GM21526 (cell line): ENCODE measurements around the gene ITGB7.
"Not testable (repeated sequence)": the region's sequence is repeated elsewhere in the genome, so short reads cannot be mapped to it uniquely, and the experiment has no call there.

Source experiments
- ATAC-seq: cut with Tn5 transposase; IDR thresholded peaks from one replicate; pipeline ENCODE4 v1.9.1; 2021; ENCODE audit warnings: moderate library complexity; ENCODE audit not compliant: unreplicated experiment, low FRiP score

The ITGB7 gene

DNA sequence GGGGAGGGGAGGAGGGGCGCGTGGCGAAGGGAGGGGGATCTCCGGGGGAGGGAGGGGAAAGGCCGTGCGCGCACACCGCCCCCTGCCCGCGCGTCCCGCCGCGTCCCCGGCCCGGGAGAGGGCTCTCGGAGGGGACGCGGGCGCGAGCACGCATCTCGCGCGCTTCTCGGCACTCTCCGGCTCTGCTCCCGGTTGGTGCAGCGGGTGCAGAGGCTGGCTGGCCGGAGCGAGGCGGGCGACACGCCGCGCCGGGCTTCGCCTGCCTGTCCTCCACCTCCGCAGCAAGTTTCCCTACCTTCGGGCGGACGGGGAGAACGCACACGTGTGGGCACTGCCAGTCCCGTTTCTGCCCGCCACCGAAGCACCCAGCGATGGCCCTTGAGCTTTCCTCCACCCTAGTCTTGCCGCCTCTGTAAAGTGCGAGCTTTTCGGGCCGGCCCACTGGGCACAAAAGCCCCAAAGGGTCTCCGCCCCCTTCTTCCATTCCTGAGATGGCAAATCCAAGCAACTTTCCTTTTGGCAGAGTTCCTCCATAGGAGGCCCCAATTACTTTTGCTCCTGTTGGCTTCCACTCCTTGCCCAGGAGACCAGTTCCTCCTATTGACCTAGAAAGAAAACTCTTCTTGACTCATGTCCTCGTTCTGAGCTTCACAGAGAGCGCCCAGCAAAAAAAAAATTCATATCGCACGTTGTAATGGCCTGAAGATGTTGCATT lies 26.0 kb downstream of the ITGB7 start:
- peak; percentile 34 for ATAC-seq

DNA sequence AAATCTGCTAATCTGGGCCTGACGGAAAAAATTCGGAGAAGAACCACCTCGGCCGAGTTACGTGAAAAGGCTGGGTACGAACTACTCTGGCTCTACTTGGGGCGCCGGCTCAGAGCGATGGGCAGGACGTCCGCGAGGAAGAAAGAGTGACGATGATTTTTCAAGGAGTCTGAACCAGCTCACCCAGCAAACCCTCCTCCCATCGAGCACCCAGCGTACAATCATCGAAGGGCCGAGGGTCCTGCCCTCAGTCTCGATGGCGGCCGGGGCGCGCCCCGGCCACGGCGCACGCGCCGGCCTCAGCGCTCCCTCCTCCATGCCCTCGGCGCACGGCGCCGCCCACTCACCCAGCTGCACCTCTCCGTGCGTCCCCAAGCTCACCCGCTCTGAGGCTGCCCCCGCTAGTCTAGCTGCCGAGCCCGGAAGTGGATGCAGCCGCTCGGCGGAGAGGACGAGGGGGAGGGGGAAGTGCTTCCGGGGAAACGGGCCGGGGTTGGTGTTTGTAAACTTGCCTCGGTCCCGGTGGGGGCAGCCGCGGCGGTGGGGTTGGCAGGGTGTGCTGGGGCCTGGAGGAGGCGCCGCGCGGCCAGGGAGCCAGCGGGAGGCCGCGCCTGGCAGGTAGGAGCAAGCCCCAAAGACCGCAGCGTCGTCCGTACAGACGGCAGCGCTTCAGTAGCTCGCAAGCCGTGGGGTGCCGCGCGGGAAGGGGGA lies 26.7 kb downstream of the ITGB7 start, which contains the start of the genes CSAD and ZNF740:
Gene CSAD, minus strand, starts transcription at position 706 of the 711 bp plus-strand sequence. CDS start 7,455 bp downstream, outside the sequence.
Gene ZNF740, plus strand, starts transcription at position 503 of the 711 bp plus-strand sequence. CDS start 1,262 bp downstream, outside the sequence.
- peak; percentile 87 for ATAC-seq

DNA sequence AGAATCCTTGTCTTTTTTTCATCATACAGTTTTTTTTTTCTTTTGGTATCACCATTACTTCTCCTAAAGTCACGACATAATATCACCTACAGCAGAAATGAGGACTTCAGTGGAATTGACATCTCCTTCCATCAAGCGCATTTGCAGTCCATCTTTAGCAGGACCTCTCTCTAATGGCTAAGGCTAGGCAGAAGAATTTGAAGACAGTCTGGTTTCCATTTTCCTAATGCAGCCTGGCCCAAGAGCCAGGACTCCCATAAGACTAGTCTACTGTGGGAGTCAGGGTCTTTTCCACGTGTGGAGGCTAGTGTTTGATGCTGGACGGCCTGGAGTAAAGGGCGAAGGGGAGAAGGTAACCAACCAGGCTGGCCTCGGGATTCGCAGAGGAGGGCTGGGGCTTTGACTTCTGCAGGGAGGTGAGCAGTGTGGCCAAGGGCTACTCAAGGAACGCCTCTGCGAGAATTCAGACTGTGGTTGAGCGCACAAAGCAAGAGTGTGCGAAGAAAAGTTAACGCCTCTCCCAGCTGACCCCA lies 27.3 kb downstream of the ITGB7 start:
- peak; percentile 18 for ATAC-seq

GRCh38 chr12:53178803-53179202 lies 28.2 kb downstream of the ITGB7 start:
- not testable (repeated sequence) for ATAC-seq

DNA sequence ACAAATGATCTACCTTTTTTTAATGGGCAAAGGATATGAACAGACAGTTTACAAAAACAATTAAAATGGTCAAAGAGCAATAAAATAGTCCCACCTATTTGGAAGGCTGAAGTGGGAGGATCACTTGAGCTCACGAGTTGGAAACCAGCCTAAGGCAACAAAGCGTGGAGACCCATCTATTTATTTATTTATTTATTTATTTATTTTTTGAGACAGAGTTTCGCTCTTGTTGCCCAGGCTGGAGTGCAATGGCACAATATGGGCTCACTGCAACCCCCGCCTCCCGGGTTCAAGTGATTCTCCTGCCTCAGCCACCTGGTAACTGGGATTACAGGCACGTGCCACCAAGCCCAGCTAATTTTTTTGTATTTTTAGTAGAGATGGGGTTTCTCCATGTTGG lies 29.6 kb downstream of the ITGB7 start:
- not testable (repeated sequence) for ATAC-seq

GRCh38 chr12:53176750-53177149 lies 30.3 kb downstream of the ITGB7 start:
- no peak for ATAC-seq

DNA sequence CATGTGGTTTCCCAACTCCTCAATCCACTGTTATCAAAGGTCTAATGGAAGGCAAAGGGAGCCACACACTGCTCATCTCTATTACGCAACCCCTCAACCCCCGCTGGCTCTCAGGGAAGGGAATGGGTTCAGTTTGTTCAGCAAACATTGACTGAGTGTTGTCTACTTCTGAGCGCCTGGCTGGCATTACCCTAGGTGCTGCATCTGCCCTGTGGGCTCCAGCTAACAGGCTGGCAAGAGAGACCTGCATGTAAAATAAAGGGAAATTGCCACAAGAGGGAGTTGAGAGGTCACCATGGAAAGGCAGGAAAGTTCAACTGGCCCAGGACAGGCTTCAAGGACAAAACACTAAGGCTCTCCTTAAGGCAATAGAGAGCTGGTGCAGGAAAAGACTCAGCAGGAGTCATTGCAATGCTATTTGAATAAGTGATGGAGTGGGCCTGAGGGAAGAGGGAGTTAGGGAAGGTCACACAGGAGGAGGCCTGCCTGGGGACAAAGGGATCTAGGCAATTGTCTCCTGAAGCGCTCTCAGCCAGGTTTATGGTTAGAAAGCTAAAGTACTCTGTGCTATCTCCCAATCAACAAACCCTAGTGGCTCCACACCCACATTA lies 32.1 kb downstream of the ITGB7 start:
- no peak for ATAC-seq

- ATAC-seq: no peak
Measured at GRCh38 chr12:53173085-53173715, 33.9 kb downstream of the ITGB7 start.

DNA sequence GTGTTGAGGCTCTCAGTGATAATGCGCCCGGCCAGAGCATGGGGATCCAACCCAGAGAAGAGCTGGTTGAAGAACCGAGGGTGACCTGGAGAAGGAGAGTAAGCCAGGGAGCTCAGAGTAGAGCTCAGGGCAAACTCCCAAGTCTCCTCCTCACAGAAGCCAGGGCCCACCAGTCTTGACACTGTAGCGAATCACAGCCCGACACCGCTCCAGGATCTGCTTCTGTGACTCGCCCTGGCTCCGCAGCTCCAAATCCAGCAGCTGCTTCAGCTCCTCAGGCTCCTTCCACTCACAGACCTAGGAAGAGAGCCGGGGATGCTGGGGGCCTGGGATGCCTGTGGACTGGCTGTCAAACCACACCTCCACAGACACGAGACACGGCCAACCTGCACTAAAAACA lies 34.7 kb downstream of the ITGB7 start:
- ATAC-seq: no peak

DNA sequence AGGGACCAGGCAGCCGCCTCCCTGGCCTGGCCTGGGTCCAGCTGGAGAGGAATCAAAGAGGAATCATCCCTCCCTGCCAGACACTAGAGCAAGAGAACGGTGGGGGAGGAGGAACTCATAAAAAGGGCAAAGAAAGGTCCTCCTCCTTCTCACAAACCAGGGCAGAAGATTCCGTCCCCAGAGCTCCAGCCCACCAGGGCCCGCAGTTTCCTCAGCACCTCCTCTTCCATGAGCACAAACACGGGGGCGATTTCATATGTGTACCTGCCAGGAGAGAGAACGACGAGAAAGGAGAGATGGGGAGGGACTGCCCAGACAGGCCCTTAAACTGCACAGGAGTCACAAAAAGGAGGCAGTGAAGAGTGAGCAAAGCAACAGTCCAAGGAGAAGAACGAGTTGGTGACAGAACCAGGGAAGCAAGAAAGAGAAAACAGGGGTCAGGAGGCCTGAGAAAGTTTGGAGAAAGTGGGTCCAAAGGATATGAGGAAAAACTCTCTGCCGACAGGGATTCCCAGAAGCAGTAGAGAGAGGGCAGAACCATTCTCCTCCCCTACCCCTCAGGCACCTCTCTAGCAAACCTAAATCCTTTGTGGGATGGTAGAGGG lies 35.2 kb downstream of the ITGB7 start:
- ATAC-seq: no peak

DNA sequence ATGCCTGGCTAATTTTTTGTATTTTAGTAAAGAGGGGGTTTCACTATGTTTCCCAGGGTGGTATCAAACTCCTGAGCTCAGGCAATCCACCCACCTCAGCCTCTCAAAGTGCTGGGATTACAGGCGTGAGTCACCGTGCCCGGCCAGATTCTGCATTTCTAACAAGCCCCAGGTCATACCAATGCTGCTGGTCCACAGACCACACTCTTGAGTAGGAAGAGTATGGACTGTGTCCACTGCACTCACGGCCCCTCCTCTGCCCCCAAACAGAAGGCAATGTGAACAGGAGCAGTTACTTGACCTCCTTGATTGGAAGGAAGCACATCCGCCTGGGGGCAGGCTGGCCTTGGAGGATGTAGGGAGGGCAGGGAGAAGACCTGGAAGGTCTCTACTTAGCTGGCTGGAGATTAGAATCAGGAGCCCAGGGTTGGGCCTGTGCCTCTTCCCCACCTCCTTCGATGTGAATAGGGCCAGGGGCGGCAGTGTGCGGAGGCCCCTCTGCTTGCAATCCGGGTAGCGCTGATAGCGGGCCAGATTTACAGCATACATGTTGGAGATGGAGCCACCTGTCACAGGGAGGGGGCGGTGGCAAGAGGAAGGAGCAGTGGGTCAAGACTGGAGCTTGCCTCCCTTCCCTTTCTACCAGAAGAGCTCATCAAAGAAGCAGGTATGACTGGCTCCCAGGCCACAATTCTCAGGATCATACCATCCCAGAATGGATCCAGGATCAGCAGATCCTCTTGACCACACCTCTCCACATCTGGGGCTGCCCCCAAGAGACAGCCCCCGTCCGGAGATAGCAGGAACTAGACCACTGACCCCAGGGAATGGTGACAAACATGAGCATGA lies 36.0 kb downstream of the ITGB7 start:
- no peak for ATAC-seq

- ATAC-seq: no peak
Measured at GRCh38 chr12:53170215-53170614, 36.8 kb downstream of the ITGB7 start.

- no peak for ATAC-seq
Measured at GRCh38 chr12:53169644-53170043, 37.4 kb downstream of the ITGB7 start.

- ATAC-seq: no peak
Measured at GRCh38 chr12:53166837-53167236, 40.2 kb downstream of the ITGB7 start.

GRCh38 chr12:53163008-53163407 lies 44.0 kb downstream of the ITGB7 start:
- not testable (repeated sequence) for ATAC-seq

GRCh38 chr12:53161119-53161911 lies 45.7 kb downstream of the ITGB7 start:
- ATAC-seq: no peak

DNA sequence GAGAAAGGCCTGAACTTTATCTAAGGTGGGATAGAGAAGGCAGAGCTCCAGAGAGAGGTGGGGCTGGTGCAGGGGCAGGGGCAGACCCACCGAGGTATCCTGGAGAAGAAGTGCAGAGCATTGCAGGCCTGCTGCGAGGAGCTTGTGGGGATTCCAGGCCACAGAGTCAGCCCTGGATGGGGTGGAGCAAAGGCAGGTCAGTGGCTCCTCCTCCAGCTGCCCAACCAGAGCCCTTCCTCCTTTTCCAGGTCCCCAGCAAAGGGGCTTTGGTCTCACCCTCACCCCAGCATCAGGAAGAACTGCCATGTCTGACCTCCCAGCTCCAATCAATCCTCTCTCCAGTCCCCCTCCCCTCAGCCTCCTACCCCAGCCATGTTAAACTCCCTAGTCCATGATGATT lies 46.4 kb downstream of the ITGB7 start:
- no peak for ATAC-seq

DNA sequence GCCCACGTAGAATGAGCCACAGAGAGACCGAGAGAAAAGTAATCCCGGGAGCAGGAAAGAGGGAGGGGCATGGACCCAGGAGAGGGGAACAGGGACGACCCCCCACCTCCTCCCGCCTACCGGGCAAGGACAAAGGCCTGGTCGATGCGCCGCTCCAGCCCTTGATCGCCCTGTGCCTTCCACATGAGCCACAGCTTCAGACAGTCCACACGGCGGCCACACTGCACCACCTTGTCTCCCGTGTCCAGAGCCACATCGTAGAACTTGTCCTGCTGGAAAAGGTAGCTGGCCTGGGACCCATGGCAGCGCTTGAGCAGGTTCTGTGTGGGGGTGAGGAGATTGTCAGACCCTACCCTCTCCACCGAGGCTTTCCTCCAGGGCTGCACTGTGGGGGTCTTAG lies 47.1 kb downstream of the ITGB7 start:
- no peak for ATAC-seq
